Coronary artery (tissue), 2 donors: ENCODE data around the gene MLN.

Source experiments
- DNase-seq: peaks from one replicate; pipeline ENCODE4 v3.0.0-alpha.2; 2017; ENCODE audit warnings: low spot score
- H3K27ac ChIP-seq, 2 donors: fragments of 200-600 bp; sonication (generic); one replicate each; pipeline ENCODE4 v1.5.1; 2016 to 2019
- H3K4me3 ChIP-seq: fragments of 200-600 bp; sonication (generic); 2 replicates; pipeline ENCODE4 v1.5.1; 2016; ENCODE audit warnings: mild to moderate bottlenecking, moderate library complexity
- CTCF ChIP-seq: fragments of 200-600 bp; sonication (generic); IDR thresholded peaks from one replicate; pipeline ENCODE4 v1.5.1; 2019; ENCODE audit warnings: antibody characterized with exemption

MLN gene

DNA sequence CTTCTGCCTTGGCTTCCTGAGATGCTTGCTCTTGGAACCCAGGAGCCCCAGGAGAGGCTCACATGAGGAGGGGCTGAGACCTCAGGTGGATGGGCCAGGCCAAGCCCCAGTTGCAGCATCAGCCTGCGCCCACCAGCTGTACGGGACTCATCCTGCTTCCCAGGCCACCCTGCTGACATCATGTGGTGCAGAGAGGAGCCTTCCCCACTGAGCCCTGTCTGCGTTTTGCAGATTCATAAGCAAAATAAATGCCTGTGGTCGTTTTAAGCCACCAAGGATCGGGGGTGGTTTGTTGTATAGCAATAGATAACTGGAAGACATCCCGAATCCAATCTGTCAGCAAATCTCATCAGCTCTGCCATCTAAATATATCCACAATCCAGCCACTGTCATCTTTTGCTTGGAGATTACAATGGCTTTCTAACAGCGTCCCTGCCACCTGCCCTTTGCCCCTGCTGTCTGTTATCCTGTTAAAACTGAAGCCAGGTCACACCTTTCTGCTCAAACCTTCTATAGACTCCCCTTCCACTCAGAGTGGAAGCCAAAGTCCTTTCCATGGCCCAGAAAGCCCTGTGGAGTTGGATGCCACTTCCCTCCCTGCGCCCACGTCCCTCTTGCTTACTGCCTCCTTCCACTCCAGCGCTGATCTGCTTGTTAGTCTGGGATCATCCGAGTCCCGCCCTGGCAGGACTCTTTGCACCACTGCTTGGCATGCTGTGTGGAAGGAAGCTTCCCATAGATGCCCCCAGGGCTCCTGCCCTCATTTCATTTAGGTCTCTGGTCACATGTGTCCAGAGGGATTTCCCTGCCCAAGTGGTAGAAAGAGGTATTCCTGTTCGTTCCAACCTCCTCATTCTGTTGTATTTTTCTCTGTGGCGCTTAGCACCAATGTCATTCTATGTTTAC lies 24.0 kb upstream of the MLN start:
- no peak for TF ChIP-seq CTCF
- H3K4me3 ChIP-seq = no peak overlapping the region
- DNase-seq = no peak
- no peak overlapping the region for H3K27ac ChIP-seq

DNA sequence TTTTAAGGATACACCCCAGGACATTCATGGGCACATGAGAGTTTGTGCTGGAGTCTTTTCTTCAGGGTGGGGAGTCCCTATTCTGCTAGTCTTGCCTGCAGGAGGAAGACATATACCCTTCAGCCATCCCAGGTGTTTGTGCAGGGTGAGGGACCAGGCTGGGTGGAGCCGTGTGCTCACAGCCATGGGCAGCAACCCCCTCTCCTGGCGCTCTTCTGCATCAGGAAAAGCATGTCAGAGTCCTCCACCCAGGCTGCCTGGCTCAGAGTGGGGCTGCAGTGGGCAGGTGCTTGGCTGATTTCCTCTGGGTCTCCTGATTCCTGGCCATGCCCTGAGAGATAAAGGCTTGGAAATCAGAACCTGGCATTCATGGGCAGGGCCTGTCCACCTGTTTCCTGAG lies 22.7 kb upstream of the MLN start:
- TF ChIP-seq CTCF = no peak
- DNase-seq = no peak
- no peak overlapping the region for H3K4me3 ChIP-seq
- H3K27ac ChIP-seq = no peak overlapping the region

GRCh38 chr6:33824461-33825154 lies 20.8 kb upstream of the MLN start:
- Histone ChIP-seq H3K27ac (no peak overlapping the region), H3K4me3 (no peak overlapping the region)
- no peak for TF ChIP-seq CTCF
- no peak for DNase-seq

- TF ChIP-seq CTCF = no peak
- no peak for DNase-seq
- no peak overlapping the region for H3K27ac ChIP-seq
Observed at GRCh38 chr6:33823806-33824205, 20.0 kb upstream of the MLN start.

DNA sequence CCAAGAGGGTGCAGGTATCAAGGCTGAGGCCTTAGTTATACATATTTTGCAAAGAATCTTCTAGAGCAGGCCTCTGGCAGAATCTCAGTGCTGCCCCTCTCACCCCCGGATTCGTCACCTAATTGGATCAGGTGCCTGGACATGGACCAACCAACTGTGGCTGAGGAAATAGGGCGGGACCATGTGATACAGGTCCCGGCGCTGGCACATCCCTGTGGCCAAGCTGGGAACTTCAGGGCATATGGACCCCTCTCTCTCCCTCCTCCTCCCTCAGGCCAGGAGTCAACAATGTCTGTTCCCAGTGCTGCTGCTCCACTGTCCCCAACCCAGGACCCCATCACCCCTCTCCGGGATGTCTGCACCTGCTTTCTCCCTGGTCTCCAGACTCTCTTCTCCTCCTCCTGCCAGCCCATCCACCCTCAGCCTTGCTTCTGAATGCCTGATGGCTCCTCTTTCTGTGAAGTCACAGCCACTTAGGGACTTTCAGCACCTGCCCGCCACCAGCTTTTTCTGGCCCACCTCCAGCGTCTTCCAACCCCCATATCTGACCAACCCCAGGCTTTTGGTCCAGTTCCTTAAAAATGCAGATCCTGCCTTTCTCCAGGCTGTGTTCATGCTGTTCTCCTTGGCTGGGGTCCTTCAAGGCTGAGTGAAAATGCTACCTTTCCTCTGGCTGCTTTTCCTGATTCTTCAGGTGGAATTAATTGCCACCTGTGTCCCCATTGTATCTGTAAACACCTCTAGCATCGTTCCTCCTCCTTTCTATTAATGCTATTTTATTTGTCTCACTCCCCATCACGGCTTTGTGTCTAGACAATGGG lies 19.0 kb upstream of the MLN start:
- Histone ChIP-seq H3K4me3 (no peak overlapping the region), H3K27ac (no peak overlapping the region)
- DNase-seq = no peak
- no peak for TF ChIP-seq CTCF

More at GRCh38 chr6:33823806-33824205, 20.0 kb upstream of the MLN start:
- no peak overlapping the region for H3K4me3 ChIP-seq

- DNase-seq = no peak
- Histone ChIP-seq H3K27ac (no peak overlapping the region), H3K4me3 (no peak overlapping the region)
- no peak for TF ChIP-seq CTCF
Observed at GRCh38 chr6:33820784-33821520, 17.1 kb upstream of the MLN start.
